ENCODE results near the gene MAGI2.
"Not testable (repeated sequence)": the region's sequence is repeated elsewhere in the genome, so short reads cannot be mapped to it uniquely, and the experiment has no call there.

The MAGI2 gene

DNA sequence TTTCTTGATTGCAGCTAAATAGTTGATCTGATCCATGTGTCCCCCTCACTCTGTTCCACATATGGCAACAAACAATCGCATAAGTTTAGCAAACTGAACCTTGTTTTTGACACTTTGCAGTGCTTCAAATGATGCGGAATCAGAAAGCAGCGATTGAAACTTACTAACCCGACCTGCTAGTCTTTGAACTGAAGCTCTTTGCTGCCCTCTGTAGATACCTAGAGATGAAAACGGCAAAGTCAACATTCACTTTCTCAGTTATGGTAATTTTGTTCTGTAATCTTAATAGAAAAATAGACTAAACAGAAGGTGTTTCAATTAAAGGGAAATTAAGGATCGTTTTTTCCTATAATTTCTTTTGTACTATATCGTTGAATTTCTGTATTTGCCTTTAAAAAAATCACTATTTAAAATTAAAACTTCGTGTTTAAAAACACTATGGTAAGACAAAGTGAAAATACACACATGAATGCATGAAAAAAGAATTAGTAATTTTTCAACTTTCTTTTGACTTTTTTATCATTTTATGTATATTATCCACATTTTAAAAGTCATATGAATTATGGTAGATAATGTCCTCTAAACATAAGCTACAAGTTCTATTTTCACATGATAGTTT is 276.5 kb downstream of the MAGI2 start:
- no peak for DNase-seq (ENCODE audit: low read depth in 4 of 4, low spot score in 1 of 4)

DNA sequence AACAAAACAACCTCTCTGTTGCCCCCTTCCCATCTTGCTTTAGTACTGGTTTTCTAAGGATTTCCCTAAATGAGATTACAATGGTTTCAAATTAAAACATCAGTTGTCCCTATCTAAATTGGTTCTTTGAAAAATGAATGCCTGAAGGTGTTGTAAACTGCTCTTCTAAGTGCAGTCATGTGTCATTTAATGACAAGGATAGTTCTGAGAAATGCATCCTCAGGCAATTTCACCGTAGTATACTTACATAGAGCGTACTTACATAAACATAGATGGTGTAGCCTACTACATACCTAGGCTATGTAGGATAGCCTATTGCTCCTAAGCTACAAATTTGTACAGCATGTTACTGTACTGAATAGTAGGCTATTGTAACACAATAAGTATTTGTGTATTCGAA is 278.1 kb downstream of the MAGI2 start:
- no peak for DNase-seq (ENCODE audit: low read depth in 4 of 4, low spot score in 1 of 4)

GRCh38 chr7:79165225-79165624 is 288.2 kb downstream of the MAGI2 start:
- no peak for DNase-seq (ENCODE audit: low read depth in 4 of 4, low spot score in 1 of 4)

GRCh38 chr7:79159040-79159664 is 294.3 kb downstream of the MAGI2 start:
- no peak for DNase-seq (ENCODE audit: low read depth in 4 of 4, low spot score in 1 of 4)

DNA sequence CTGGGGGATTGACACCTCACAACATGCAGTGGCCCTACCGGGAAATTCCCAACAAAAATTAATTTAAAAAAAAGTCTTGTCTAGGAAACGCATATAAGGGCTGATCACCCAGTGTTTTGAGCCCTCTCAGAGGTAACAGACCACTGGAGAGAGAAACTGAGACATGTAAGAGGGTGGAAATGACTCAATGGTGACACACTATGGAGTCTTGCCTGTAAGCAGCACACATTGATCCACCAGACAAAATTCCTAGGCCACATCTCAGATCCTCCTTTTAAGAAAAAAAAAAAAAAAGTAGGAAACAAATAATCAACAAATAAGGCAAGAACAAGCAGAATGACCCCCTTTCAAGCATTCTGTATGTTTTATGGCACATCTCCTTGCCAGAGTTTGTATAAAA is 296.2 kb downstream of the MAGI2 start:
- DNase-seq (ENCODE audit: low read depth in 4 of 4, low spot score in 1 of 4), result no peak

DNA sequence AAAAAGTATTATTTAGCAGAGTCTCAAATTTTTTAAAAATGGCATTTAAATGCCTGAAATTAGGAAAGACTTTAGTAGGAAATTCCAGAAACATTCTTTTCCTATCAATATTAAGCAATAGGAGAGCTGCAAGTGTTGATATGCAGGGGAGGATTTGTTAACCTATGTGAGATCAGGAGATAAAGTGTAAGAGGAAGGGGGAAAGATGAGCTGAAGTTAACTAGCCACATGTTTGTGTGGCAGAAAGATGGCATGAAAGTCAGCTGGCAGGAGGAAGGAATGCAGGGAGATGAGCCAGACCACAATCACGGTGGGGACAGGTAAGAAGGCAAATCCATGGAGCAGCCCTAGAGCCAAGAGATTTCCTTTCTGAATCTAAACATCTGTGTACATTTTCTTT is 303.6 kb downstream of the MAGI2 start:
- no peak for DNase-seq (ENCODE audit: low read depth in 4 of 4, low spot score in 1 of 4)

DNA sequence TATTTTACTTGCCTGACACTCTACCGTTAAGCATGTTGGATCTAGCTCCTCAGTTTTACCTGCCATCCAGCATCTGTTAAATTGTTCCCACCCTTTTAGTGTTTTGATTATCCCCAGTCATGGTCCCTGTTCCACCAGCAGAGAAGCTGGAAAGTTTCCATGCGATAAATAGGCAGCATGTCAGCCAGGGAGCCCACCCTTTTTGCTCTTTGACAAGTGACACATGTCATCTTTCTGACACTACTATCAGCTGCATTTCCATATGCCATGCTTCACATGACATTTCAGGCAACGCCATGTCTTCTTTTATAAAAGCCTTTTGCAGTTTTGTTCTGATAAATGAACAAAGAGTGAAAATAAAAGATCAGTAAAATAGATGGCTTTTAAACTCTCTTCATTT is 310.8 kb downstream of the MAGI2 start:
- no peak for DNase-seq (ENCODE audit: low read depth in 4 of 4, low spot score in 1 of 4)

GRCh38 chr7:79141252-79141651 is 312.2 kb downstream of the MAGI2 start:
- no peak for DNase-seq (ENCODE audit: low read depth in 4 of 4, low spot score in 1 of 4)

GRCh38 chr7:79137942-79138341 is 315.5 kb downstream of the MAGI2 start:
- no peak for DNase-seq (ENCODE audit: low read depth in 4 of 4, low spot score in 1 of 4)

GRCh38 chr7:79132844-79133451 is 320.5 kb downstream of the MAGI2 start:
- no peak for DNase-seq (ENCODE audit: low read depth in 4 of 4, low spot score in 1 of 4)

- no peak for DNase-seq (ENCODE audit: low read depth in 4 of 4, low spot score in 1 of 4)
Measured at GRCh38 chr7:79130715-79131114, 322.8 kb downstream of the MAGI2 start.

- DNase-seq (ENCODE audit: low read depth in 4 of 4, low spot score in 1 of 4), result no peak
Measured at GRCh38 chr7:79124331-79124730, 329.1 kb downstream of the MAGI2 start.

DNA sequence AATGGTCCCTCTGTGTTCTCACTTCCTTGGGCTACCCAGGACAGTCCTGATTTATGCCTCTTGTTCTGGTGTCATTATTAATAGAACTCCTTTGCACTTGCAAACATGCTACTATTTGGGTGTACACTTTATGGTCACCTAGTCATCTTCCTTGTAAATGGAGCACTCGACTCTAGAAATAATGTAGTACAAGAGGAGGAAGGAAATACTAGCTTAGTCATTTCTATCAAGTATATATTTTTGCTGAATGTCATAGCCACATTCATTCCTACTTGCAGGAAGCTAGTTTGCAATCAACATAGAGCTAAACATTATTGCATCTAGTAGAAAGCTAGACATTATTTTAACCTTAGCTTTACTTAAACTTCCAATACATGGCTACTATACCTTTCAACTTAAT is 335.3 kb downstream of the MAGI2 start:
- DNase-seq (ENCODE audit: low read depth in 4 of 4, low spot score in 1 of 4), result no peak

DNA sequence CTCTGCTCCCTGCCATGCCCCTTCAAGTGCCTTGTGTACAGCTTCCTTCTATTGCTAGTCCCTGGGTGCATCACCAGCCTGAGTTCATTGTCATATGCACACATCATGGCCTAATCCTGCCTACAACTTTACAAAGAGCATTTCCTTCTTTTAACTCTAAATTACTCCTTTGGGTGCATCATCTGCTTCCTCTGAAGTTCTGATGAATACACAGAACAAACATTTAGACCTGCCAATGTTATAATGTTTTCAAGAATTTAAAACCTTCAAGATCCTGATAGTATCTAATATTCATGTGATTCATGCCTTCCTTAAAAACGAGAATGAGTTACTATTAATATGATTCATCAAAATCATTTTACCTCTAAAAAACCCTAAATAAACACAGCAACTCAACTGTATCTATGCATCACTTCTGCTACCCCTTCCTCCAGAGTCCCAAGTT is 357.1 kb downstream of the MAGI2 start:
- DNase-seq (ENCODE audit: low read depth in 4 of 4, low spot score in 1 of 4), result no peak

DNA sequence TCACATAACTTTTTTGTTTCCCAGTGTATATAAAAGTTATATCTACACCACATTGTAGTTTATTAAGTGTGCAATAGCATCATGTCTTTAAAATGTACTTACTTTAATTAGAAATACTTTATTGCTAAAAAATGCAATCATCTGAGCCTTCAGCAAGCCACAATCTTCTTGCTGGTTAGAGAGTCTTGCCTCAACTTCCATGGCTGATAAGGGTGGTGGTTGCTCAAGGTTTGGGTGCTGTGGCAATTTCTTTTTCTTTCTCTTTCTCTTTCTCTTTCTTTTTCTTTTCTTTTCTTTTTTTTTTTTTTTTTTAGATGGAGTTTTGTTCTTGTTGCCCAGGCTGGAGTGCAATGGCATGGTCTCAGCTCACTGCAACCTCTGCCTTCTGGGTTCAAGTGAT is 360.0 kb downstream of the MAGI2 start:
- no peak for DNase-seq (ENCODE audit: low read depth in 4 of 4, low spot score in 1 of 4)

DNA sequence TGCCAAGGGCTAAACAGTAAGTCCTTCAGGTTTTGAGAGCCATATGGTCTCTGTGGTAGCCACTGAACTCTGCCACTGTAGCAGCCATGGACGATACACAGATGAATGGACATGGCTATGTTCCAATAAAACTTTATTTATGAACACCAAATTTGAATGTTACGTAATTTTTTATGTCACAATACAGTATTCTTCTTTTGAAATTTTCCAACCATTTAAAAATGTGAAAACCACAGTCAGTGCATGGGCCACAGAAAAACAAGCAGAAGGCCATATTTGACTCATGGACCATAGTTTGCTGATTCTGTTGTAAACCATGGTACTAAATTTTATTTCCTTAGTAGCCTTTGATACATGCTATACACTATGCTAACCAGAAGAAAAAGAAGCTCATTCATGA is 361.8 kb downstream of the MAGI2 start:
- no peak for DNase-seq (ENCODE audit: low read depth in 4 of 4, low spot score in 1 of 4)

- DNase-seq (ENCODE audit: low read depth in 4 of 4, low spot score in 1 of 4), result no peak
Measured at GRCh38 chr7:79091011-79091410, 362.5 kb downstream of the MAGI2 start.

GRCh38 chr7:79090543-79090942 is 362.9 kb downstream of the MAGI2 start:
- no peak for DNase-seq (ENCODE audit: low read depth in 4 of 4, low spot score in 1 of 4)

- no peak for DNase-seq (ENCODE audit: low read depth in 4 of 4, low spot score in 1 of 4)
Measured at GRCh38 chr7:79084423-79084822, 369.0 kb downstream of the MAGI2 start.

DNA sequence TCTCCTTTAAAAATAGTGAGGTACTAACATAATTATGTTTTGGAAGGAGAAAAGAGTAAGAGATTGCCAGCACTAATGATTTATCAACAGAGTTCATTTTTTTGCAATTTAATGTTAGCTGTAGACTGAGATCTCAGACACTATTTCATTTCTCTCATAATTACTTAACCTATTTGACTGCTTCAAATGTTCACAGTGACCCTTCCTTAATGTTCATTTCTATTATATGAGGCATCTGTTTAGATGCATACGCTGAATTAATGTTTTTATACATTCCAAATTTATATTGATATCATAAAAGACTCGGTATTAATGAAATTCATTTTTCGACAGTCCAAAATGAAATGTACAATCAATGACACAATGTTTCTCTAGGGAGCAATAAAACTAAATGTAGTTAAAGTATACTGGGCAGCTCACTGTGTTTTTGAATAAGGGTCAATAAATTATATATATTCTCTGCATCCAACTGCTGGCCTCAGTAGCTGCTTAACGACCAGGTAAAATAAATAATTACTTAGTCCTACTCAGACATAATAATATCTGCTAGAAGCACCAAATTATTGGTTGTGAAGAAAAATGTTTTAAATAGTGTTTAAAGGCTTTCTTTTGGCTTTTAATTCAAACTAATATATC is 373.4 kb downstream of the MAGI2 start:
- no peak for DNase-seq (ENCODE audit: low read depth in 4 of 4, low spot score in 1 of 4)

DNA sequence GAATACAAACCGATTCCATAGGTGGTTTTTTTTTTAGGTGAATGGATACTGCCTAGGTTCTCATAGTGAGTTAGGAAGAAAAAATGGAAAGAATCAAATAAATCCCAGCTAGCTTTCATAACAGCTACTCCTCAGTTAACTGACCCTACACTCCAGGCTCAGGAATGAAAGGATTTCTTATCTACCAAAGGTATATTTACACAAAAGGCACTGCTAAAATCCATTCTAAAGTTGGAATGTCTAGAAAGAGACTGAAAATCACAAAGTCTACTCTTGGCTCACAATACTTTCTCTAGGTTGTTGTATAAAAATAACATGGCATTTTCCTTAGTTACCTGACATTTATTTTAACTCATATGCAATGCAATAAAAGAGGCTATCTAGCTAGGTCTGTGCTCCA is 375.2 kb downstream of the MAGI2 start:
- DNase-seq (ENCODE audit: low read depth in 4 of 4, low spot score in 1 of 4), result no peak

DNA sequence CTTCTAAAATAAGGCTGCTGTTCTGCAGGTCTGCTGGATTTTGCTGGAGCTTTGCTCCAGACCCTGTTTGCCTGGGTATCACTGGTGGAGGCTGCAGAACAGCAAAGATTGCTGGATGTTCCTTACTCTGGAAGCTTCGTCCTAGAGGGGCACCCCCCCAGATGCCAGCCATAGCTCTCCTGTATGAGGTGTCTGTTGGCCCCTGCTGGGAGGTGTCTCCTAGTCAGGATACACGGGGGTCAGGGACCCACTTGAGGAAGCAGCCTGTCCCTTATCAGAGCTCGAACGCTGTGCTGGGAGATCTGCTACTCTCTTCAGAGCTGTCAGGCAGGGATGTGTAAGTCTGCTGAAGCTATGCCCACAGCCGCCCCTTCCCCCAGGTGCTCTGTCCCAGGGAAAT is 382.3 kb downstream of the MAGI2 start:
- not testable (repeated sequence) for DNase-seq (ENCODE audit: low read depth in 4 of 4, low spot score in 1 of 4)
